Cardiac muscle cell (in vitro differentiated cells and primary cell): ENCODE results near the gene KIAA1549. TPM values are rescaled to one million over a fixed set of nuclear protein-coding genes. Genes with fewer than 3 reads are reported as not detected.

ENCODE experiments used
- DNase-seq, 2 donors: peaks; one replicate each; pipeline versions ENCODE4 v3.0.0 to v3.0.0-alpha.2; 2010 to 2017; ENCODE audit warnings: low read depth in 1 of 2, low spot score in 1 of 2
- H3K27ac ChIP-seq: fragments of 200-600 bp; sonication (generic); 2 replicates; pipeline ENCODE4 v1.5.1; 2016
- H3K27me3 ChIP-seq: fragments of 200-600 bp; sonication (generic); 2 replicates; pipeline ENCODE4 v1.6.0; 2016; ENCODE audit warnings: control low read depth
- H3K36me3 ChIP-seq: fragments of 200-600 bp; sonication (generic); 2 replicates; pipeline ENCODE4 v1.5.1; 2016; ENCODE audit warnings: control low read depth
- H3K4me1 ChIP-seq: fragments of 200-600 bp; sonication (generic); 2 replicates; pipeline ENCODE4 v1.8.1; 2017; ENCODE audit warnings: low read depth, mild to moderate bottlenecking, mixed run types
- H3K4me3 ChIP-seq: fragments of 200-600 bp; sonication (generic); 2 replicates; pipeline ENCODE4 v1.5.1; 2016; ENCODE audit warnings: mild to moderate bottlenecking
- H3K9me3 ChIP-seq: fragments of 200-600 bp; sonication (generic); 2 replicates; pipeline ENCODE4 v1.5.1; 2017; ENCODE audit warnings: low read depth, mild to moderate bottlenecking, control low read depth
- polyA plus RNA-seq: library from polyadenylated mRNA; unstranded; fragments of >200 nt; fragmentation: Nextera tagmentation; extraction: Ambion mirVana; gene quantifications from 2 replicates; pipeline ENCODE4 v1.2.1, GENCODE V29; 2016
- total RNA-seq: library from RNA; depleted of rRNA; stranded (reverse); fragments of >200 nt; gene quantifications from 2 replicates; pipeline ENCODE4 v1.2.3, GENCODE V29; 2016
- TF ChIP-seq, protein P1 (sequence below): IDR thresholded peaks from 2 replicates; pipeline ENCODE4 v1.5.1; 2012; ENCODE audit warnings: low read depth, mild to moderate bottlenecking, low read length

KIAA1549 gene
- total and polyA plus RNA-seq, 2 experiments from 2014 or later: 7.5 to 13.6 TPM

DNA sequence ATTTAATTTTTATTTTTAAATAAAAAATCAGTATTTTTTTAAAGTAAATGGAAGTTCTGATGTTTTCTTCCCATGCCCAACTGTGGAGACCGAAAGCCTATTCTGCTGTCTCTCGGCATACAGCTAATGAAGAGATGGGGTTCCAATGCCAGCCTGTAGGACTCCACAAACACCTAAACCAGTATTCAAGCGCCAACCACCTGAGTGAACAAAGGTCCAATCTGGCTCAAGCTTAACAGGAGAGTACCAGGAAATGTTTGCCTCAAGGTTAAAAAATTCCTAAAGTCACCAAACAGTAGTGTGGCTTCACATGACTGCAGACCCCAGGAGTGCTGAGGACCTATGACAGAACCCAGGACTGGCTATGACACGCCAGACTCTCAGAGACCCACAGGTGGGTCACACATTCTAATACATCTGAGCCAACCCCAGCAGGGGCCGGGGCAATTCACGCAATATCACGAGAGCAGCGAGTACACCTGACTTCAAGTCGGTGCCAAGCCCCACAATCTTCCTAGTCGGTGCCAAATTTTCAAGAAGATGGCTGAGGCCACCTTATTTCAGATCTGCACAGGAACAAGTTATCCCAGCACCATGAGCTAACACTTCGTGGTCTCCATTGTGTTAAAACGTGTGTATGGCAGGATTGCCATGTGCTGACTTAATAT lies 31.6 kb downstream of the KIAA1549 start:
- no peak for DNase-seq
- TF ChIP-seq, protein P1, sequence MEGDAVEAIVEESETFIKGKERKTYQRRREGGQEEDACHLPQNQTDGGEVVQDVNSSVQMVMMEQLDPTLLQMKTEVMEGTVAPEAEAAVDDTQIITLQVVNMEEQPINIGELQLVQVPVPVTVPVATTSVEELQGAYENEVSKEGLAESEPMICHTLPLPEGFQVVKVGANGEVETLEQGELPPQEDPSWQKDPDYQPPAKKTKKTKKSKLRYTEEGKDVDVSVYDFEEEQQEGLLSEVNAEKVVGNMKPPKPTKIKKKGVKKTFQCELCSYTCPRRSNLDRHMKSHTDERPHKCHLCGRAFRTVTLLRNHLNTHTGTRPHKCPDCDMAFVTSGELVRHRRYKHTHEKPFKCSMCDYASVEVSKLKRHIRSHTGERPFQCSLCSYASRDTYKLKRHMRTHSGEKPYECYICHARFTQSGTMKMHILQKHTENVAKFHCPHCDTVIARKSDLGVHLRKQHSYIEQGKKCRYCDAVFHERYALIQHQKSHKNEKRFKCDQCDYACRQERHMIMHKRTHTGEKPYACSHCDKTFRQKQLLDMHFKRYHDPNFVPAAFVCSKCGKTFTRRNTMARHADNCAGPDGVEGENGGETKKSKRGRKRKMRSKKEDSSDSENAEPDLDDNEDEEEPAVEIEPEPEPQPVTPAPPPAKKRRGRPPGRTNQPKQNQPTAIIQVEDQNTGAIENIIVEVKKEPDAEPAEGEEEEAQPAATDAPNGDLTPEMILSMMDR: no peak
- H3K4me3 ChIP-seq: no peak overlapping the region
- peaks cover 16% of the 10 kb centered on the region for H3K4me1 ChIP-seq
- no peaks in the 10 kb centered on the region for H3K36me3 ChIP-seq
- no peaks in the 10 kb centered on the region for H3K27me3 ChIP-seq
- no peaks in the 10 kb centered on the region for H3K9me3 ChIP-seq
- peak overlapping the region; percentile 80 for H3K27ac ChIP-seq

DNA sequence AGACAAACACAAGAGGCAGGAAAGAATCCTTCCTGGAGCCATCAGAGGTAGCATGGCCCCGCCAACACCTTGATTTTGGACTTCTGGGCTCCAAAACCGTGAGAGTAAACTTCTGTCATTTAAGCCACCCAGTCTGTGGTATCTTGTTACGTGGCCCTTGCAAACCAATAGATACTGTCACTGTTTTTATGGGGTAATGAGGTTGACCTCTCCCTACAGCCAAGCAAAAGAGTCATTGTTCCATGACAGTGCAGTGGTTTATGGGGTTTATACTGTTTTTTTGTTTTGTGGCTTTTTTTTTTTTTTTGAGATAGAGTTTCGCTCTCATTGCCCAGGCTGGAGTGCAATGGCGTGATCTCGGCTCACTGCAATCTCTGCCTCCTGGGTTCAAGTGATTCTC lies 32.8 kb downstream of the KIAA1549 start:
- no peaks in the 10 kb centered on the region for H3K9me3 ChIP-seq

DNA sequence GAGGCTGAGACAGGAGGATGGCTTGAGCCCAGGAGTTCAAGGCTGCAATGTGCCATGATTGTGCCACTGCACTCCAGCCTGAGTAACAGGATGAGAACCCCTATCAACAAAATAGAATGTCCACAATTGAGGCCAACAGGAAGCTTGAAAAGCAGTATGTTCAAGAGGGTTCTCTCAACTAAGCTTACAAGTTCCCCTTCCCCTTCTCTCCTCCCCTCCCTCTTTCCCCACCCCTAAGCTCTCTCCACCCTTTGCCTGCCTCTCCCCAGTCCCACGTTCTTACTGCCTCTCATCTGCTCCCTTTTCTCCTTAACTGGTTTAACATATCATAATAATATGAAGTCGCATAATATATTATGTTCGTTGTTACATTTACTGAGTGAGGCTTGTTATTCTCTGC lies 35.4 kb downstream of the KIAA1549 start:
- H3K4me3 ChIP-seq: no peak overlapping the region
- no peaks in the 10 kb centered on the region for H3K9me3 ChIP-seq
- peaks cover 20% of the 10 kb centered on the region for H3K4me1 ChIP-seq
- H3K27ac ChIP-seq: no peak overlapping the region
- TF ChIP-seq, protein P1: no peak
- H3K27me3 ChIP-seq: no peaks in the 10 kb centered on the region
- DNase-seq: no peak
- no peaks in the 10 kb centered on the region for H3K36me3 ChIP-seq

More for the DNA sequence above, 32.8 kb downstream of the KIAA1549 start:
- Histone ChIP-seq H3K27me3 (no peaks in the 10 kb centered on the region), H3K4me1 (peaks cover 16% of the 10 kb centered on the region), H3K4me3 (no peak overlapping the region), H3K27ac (no peak overlapping the region), H3K36me3 (no peaks in the 10 kb centered on the region)
- TF ChIP-seq, protein P1: no peak
- no peak for DNase-seq

GRCh38 chr7:138945154-138945553 lies 36.0 kb downstream of the KIAA1549 start:
- Histone ChIP-seq H3K4me3 (no peak overlapping the region), H3K4me1 (peaks cover 13% of the 10 kb centered on the region), H3K9me3 (no peaks in the 10 kb centered on the region), H3K27ac (no peak overlapping the region), H3K27me3 (no peaks in the 10 kb centered on the region), H3K36me3 (no peaks in the 10 kb centered on the region)
- TF ChIP-seq, protein P1: no peak
- no peak for DNase-seq

DNA sequence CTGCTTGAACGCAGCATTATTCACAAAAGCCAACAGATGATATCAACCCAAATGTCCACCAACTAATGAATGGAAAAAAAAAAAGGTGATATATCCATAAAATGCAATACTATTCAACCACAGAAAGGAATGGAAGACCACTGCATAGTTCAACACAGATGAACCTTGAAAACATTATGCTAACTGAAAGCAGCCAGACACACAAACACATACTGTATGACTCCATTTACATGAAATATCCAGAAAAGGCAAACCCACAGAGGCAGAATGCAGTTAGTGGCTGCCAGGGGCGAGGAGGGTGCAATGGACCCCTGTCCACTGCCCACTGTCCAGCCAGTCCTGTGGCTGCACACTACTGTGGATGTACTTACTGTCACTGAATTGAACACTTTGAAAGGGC lies 36.6 kb downstream of the KIAA1549 start:
- H3K27me3 ChIP-seq: no peaks in the 10 kb centered on the region
- no peak overlapping the region for H3K4me3 ChIP-seq
- H3K36me3 ChIP-seq: no peaks in the 10 kb centered on the region
- peaks cover 12% of the 10 kb centered on the region for H3K4me1 ChIP-seq
- TF ChIP-seq, protein P1: no peak
- H3K9me3 ChIP-seq: no peaks in the 10 kb centered on the region
- no peak for DNase-seq
- no peak overlapping the region for H3K27ac ChIP-seq
